Measurements from ENCODE around the gene STRIT1. TPM values are rescaled to one million over a fixed set of nuclear protein-coding genes. Genes with fewer than 3 reads are reported as not detected.

Gene STRIT1
- total RNA-seq, 2 donors from 2014 or later, result not detected

GRCh38 chr3:155317211-155317610, 23.7 kb upstream of the STRIT1 start:
- DNase-seq (ENCODE audit: low spot score), result no peak
- intact Hi-C loops (cut with DNase I), result no loop called here

GRCh38 chr3:155316426-155316825, 22.9 kb upstream of the STRIT1 start:
- intact Hi-C loops (cut with DNase I), result no loop called here
- DNase-seq (ENCODE audit: low spot score), result no peak

DNA sequence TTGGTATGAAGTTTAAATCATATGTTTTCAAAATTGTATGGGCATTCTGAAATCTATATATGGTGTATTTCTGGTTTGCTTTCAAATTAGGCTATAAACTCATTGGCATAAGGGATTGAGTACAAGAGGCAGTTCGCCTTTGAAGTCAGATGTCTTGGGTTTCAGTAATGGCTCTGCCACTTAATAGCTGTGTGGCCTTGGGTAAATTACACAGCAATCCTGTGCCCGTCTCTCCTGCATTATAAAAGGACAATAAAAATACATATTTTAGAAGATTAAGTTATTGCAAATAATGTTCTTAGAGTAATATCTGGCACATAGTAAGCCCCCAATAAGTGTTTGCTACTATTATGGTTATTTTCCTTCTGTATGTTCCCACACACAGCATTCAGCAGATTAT, 20.4 kb upstream of the STRIT1 start:
- intact Hi-C loops (cut with DNase I), result no loop called here
- DNase-seq (ENCODE audit: low spot score), result no peak

DNA sequence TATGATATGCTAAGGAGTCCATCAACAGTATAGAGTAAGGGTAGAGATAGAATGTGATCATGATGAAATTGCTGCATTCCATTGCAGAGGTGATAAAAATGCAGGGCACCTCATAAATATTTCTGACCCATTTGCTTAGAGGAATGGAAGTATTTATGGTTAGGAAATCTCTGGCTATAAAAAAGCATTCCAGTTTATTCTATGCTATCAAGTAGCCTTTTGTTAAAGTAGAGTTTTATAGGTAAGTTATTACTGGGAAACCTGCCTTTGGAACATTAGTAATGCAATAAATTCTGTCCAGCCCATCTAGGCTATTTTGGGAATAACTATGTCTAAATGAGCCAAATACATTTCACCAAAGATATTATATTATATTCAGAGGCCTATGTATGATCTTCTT, 19.8 kb upstream of the STRIT1 start:
- DNase-seq (ENCODE audit: low spot score), result no peak
- intact Hi-C loops (cut with DNase I), result no loop called here

DNA sequence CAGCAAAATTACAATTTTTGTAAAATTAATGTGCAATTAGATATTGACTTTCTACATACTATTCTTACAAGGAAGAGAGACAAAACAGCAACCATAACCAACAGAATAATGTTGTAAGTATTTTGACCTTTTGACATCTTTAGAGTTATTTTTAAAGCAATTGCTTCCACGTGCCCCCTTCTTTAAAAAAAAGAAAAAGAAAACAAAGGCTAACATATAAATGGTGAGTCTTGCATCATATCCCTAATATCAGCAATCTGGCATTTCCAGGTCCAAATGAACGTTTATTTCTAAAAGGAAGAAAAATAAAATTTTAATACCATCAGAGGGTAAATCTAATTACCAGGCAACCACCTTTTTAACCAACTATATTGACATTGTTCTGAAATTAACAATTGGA, 19.3 kb upstream of the STRIT1 start:
- no peak for DNase-seq (ENCODE audit: low spot score)
- intact Hi-C loops (cut with DNase I), result no loop called here

- DNase-seq (ENCODE audit: low spot score), result no peak
- intact Hi-C loops (cut with DNase I), result no loop called here
These were observed 16.1 kb upstream of the STRIT1 start for GRCh38 chr3:155309581-155309980.

GRCh38 chr3:155308831-155309230, 15.3 kb upstream of the STRIT1 start:
- DNase-seq (ENCODE audit: low spot score), result no peak
- intact Hi-C loops (cut with DNase I), result no loop called here

DNA sequence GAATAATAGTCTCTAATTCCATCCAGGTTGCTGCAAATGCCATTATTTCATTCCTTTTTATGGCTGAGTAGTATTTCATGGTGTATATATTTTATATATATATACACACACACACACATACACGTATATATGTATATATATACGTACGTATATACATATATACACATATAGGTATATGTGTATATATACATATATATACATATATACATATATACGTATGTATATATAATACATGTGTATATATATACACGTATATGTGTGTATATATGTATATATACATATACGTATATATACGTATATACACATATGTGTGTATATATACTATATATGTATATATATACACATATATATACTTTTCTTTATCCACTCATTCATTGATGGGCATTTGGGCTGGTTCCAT, 13.7 kb upstream of the STRIT1 start:
- intact Hi-C loops (cut with DNase I), result no loop called here
- DNase-seq (ENCODE audit: low spot score), result no peak

DNA sequence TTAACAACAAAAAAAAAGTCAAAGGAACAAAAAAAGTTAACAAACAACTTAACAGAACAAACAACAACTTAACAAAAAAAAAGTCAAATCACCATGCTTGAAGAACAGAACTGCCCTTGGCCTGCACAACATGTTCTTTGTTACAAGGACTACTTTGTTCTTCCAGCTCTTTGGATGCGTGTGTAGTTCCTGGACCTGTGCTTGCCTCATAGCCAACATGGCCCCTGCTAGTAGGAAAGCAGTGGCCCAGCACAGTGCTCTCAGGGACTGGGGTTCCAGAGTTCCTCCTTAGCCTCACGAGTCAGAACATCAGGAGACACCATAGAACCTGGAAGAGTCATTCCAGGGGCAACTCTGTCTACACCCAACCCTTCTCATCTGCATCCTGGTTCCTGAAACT, 10.9 kb upstream of the STRIT1 start:
- intact Hi-C loops (cut with DNase I), result no loop called here
- no peak for DNase-seq (ENCODE audit: low spot score)

GRCh38 chr3:155303540-155304097, 10.1 kb upstream of the STRIT1 start:
- intact Hi-C loops (cut with DNase I), result no loop called here
- DNase-seq (ENCODE audit: low spot score), result no peak

DNA sequence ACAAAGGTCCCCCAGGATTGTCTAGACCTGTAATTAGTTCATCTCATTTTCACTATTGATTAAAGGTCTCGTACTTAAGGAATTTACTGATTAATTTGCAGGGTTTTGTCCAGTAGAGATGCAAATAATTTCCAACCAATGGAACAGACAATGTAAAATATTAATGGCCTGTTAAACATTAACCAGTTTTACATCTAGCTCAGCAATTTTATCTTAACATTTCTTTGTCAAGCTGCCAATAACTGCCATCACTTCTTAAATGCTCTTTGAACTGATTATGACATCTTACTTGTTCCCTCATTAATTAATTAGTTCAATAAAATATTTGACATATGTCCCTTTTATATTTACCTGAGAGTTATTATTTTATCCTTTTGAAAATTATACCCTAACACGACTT, 9.4 kb upstream of the STRIT1 start:
- no peak for DNase-seq (ENCODE audit: low spot score)
- intact Hi-C loops (cut with DNase I), result no loop called here

DNA sequence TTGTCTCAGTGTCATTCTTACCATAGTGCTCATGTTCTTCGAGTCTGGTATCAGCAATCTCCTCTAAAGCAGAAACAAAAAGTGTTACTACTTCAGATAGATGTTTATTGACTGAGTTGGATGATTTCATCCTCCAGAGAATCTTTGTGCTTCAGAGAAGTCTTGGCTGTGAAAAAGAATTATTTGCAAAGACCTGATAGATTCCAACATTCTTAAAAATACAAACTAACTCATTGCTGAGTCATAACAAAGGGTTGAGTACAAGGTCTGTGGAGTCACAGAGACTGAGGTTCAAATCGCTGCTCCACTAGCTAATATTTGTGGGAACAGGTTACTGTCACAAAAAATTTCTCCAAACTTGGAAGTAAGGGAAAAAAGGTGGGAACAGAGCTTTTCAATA, 9.0 kb upstream of the STRIT1 start:
- intact Hi-C loops (cut with DNase I), result no loop called here
- DNase-seq (ENCODE audit: low spot score), result no peak

DNA sequence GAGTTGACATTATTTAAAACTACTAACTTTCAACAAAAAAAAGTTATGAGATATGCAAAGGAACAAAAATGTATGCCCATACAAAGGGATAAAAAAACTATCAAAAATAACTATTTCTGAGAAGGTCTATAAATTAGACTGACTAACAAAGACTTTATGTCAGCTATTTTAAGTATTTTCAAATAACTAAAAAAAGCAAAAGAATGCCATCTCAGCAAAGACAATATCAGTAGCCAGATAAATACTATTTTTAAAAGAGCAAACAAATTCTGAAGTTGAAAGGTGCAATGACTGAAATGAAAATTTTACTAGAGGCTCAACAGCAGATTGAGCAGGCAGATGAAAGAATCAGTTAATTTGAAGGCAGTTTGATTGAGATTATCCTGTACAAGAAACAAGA, 3.6 kb upstream of the STRIT1 start:
- DNase-seq (ENCODE audit: low spot score), result no peak
- intact Hi-C loops (cut with DNase I), result no loop called here

- intact Hi-C loops (cut with DNase I), result no loop called here
- no peak for DNase-seq (ENCODE audit: low spot score)
These were observed 2.9 kb upstream of the STRIT1 start for GRCh38 chr3:155296413-155296812.

GRCh38 chr3:155292693-155293092, 790 bp downstream of the STRIT1 start:
- intact Hi-C loops (cut with DNase I), result no loop called here

DNA sequence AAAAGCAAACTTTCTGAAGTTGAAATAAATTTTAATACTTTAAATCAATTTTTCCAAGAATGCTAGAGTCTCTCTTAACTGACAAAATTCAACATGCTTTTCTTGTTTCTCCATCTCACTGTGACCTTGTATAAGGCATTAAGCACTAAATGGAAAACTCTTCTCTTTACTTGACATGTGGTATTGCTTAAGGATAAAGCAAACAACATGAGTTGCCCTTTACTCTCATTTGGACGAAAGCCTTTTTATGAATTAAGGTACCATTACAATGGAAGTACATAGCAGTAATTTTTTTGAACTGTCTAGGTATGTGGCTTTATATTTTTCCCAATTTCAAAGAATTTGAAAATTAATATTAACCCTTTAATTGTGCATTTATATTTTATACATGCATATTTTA, 1.4 kb downstream of the STRIT1 start:
- no peak for DNase-seq (ENCODE audit: low spot score)
- intact Hi-C loops (cut with DNase I), result no loop called here

More at GRCh38 chr3:155292693-155293092, 790 bp downstream of the STRIT1 start:
- DNase-seq (ENCODE audit: low spot score), result no peak

GRCh38 chr3:155286736-155287135, 6.7 kb downstream of the STRIT1 start:
- intact Hi-C loops (cut with DNase I), result no loop called here
- no peak for DNase-seq (ENCODE audit: low spot score)

DNA sequence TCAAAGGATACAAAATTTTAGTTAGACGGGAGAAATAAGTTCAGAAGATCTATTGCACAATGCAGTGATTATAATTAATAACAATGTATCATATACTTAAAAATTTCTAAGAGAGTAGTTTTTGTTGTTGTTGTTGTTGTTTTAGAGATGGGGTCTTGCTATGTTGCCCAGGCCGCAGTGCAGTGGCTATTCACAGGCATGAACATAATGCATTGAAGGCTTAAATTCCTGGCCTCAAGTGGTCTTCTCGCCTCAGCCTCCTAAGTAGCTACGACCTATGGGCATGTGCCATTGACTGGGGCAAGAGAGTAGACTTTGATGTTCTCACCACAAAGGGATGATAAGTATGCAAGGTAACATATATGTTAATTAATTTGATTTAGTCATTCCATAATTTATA, 7.5 kb downstream of the STRIT1 start:
- DNase-seq (ENCODE audit: low spot score), result no peak
- intact Hi-C loops (cut with DNase I), result no loop called here

- intact Hi-C loops (cut with DNase I), result no loop called here
- no peak for DNase-seq (ENCODE audit: low spot score)
These were observed 10.1 kb downstream of the STRIT1 start for GRCh38 chr3:155283092-155284056.

DNA sequence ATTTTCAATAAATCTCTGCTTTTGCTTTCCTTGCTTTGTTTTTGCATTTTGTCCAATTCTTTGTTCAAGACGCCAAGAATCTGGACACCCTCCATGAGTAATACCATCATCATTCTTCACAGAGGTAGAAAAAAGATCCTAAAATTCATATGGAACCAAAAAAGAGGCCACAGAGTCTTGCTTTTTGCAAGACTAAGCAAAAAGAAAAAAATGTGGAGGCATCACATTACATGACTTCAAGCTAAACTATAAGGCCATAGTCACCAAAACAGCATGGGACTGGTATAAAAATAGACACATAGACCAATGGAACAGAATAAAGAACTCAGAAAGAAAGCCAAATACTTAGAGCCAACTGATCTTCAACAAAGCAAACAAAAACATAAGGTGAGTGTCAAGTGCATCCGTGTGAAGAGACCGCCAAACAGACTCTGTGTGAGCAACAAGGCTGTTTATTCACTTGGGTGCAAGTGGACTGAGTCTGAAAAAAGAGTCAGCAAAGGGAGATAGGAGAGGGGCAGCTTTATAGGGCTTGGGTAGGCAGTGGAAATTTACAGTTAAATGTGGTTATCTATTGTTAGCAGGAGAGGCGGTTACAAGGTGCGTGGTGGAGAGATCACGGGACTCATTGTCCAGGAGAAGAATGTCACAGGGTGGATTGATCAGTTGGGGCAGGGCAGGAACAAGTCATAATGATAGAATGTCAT, 10.9 kb downstream of the STRIT1 start:
- no peak for DNase-seq (ENCODE audit: low spot score)
- intact Hi-C loops (cut with DNase I), result no loop called here

All from posterior vena cava (tissue), 2 donors.